ENCODE measurements around the gene LDHD. TPM values are rescaled to one million over a fixed set of nuclear protein-coding genes. Genes with fewer than 3 reads are reported as not detected.

LDHD gene
- total and polyA plus RNA-seq, 9 of the 15 experiments (the other 6 are each of a cell fraction or from before 2014, with no cell fraction given): 0.19 to 0.86 (median 0.54) TPM; not detected in 3

GRCh38 chr16:75064403-75065148, 52.0 kb downstream of the LDHD start:
- DNase-seq (ENCODE audit: extremely low read depth in 1 of 4, low spot score in 3 of 4): peak in 1 of 4 experiments; percentile 66
- H3K27ac ChIP-seq (ENCODE audit: extremely low read depth, low read depth, low read length): peak overlapping the region; percentile 73
- intact Hi-C loops (cut with micrococcal nuclease) (loop anchor here (2.0 kb wide), 2 partner anchors 46 to 62 kb away; no protein-coding TSS in a partner anchor), in situ Hi-C loops (cut with MboI) (no loop called here)
- 0 out of 2 replicates have a peak overlapping the region, but pooled peaks have one; percentile 8 for H3K4me3 ChIP-seq
- no TSS peak for BruUV-seq (replicated peaks)
- H3K4me2 ChIP-seq (ENCODE audit: insufficient read depth, low read length): peak overlapping the region; percentile 83
- no peaks in the 10 kb centered on the region for H3K36me3 ChIP-seq (ENCODE audit: control insufficient read depth, insufficient read depth, low read length)
- no peaks in the 10 kb centered on the region for H3K27me3 ChIP-seq (ENCODE audit: control insufficient read depth in 2 of 2, insufficient read depth in 2 of 2, low read length in 2 of 2)
- H2AFZ ChIP-seq (ENCODE audit: low read depth, low read length): peak overlapping the region; percentile 41
- peak overlapping the region; percentile 49 to 89 for H3K9ac ChIP-seq (ENCODE audit: insufficient read depth in 1 of 2, low read depth in 2 of 2, low read length in 2 of 2)
- ATAC-seq: peak; percentile 13
- no peaks in the 10 kb centered on the region for H3K9me3 ChIP-seq (replicated peaks; ENCODE audit: control insufficient read depth, insufficient read depth, low read depth, low read length)
- H3K4me1 ChIP-seq (replicated peaks in 1 of 2; ENCODE audit: control insufficient read depth in 2 of 2, insufficient read depth in 2 of 2, low read length in 2 of 2): peaks cover 51 to 89% of the 10 kb centered on the region in 2 experiments
- peaks cover 100% of the 10 kb centered on the region for H3K79me2 ChIP-seq (ENCODE audit: control insufficient read depth, insufficient read depth, low read length)
- FAIRE-seq: peak; percentile 11
- H3K9me1 ChIP-seq (ENCODE audit: control insufficient read depth, insufficient read depth, low read length): no peaks in the 10 kb centered on the region
- 15% methylated on average over 15 of the region's 15 CpGs for WGBS (ENCODE audit: insufficient coverage, low coverage, missing lambda C conversion rate)
- CTCF ChIA-PET (ENCODE audit: low intra/inter-chr PET ratio): no interaction called here
- H4K20me1 ChIP-seq (replicated peaks; ENCODE audit: control insufficient read depth, insufficient read depth, low read length): no peaks in the 10 kb centered on the region
- POLR2A ChIA-PET: interaction anchor here (0.5 to 5.1 kb wide), 5 partner anchors 8 to 27 kb away, joined by 3 to 25 read pairs (median 4); no protein-coding TSS in a partner anchor
- no peak for TF ChIP-seq BRF2 (IDR thresholded peaks at IDR 0.05; ENCODE audit: borderline replicate concordance, insufficient read depth, insufficient read length)
- TF ChIP-seq KDM1A (IDR thresholded peaks at IDR 0.05): peak in 1 of 2 experiments; percentile 6; a peak in 1 of 4 replicates
- no peak for TF ChIP-seq RHOXF2B (CRISPR knock-in tag; conservative IDR thresholded peaks at IDR 0.05)
- TF ChIP-seq ARHGAP35 (IDR thresholded peaks at IDR 0.05; ENCODE audit: partially characterized antibody): no peak
- TF ChIP-seq PHF8 (IDR thresholded peaks at IDR 0.05; ENCODE audit: borderline replicate concordance, low read length): no peak; the same call in 1 of the 2 replicates
- TF ChIP-seq TRIM24 (IDR thresholded peaks at IDR 0.05): no peak
- TF ChIP-seq, protein P1, sequence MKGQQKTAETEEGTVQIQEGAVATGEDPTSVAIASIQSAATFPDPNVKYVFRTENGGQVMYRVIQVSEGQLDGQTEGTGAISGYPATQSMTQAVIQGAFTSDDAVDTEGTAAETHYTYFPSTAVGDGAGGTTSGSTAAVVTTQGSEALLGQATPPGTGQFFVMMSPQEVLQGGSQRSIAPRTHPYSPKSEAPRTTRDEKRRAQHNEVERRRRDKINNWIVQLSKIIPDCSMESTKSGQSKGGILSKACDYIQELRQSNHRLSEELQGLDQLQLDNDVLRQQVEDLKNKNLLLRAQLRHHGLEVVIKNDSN (CRISPR knock-in tag; IDR thresholded peaks at IDR 0.05): 0 out of 2 replicates have a peak, but pooled peaks have one; percentile 7
- TF ChIP-seq SMARCB1 (IDR thresholded peaks at IDR 0.05; ENCODE audit: insufficient read length, low read depth): peak; percentile 43
- TF ChIP-seq RCOR1 (IDR thresholded peaks at IDR 0.05; ENCODE audit: borderline replicate concordance in 1 of 2, low read depth in 2 of 2, low read length in 2 of 2): peak in 1 of 2 experiments; percentile 66; a peak in 2 of 4 replicates
- TF ChIP-seq ZNF644 (tag; IDR thresholded peaks at IDR 0.05; ENCODE audit: low read depth): peak; percentile 39; the same call in 1 of the 2 replicates
- TF ChIP-seq ZNF134 (CRISPR knock-in tag; conservative IDR thresholded peaks at IDR 0.05): 0 out of 2 replicates have a peak, but pooled peaks have one; percentile 28
- TF ChIP-seq PTRF (tag; IDR thresholded peaks at IDR 0.05): no peak
- TF ChIP-seq, protein P2, sequence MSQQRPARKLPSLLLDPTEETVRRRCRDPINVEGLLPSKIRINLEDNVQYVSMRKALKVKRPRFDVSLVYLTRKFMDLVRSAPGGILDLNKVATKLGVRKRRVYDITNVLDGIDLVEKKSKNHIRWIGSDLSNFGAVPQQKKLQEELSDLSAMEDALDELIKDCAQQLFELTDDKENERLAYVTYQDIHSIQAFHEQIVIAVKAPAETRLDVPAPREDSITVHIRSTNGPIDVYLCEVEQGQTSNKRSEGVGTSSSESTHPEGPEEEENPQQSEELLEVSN (IDR thresholded peaks at IDR 0.05; ENCODE audit: borderline replicate concordance in 1 of 2, extremely low read depth in 1 of 2, insufficient read depth in 1 of 2, insufficient read length in 1 of 2, low read depth in 1 of 2, low read length in 1 of 2, poor library complexity in 1 of 2, severe bottlenecking in 1 of 2): peak in 1 of 2 experiments; percentile 3
- TF ChIP-seq MEIS2 (IDR thresholded peaks at IDR 0.05; ENCODE audit: partially characterized antibody): peak; percentile 72
- peak; percentile 38; the same call in 1 of the 2 replicates for TF ChIP-seq EP300 (IDR thresholded peaks at IDR 0.05; ENCODE audit: low read length)
- TF ChIP-seq MYNN (IDR thresholded peaks at IDR 0.05): 0 out of 2 replicates have a peak, but pooled peaks have one; percentile 0
- TF ChIP-seq MYNN (CRISPR knock-in tag; IDR thresholded peaks at IDR 0.05): no peak
- TF ChIP-seq TEAD4 (IDR thresholded peaks at IDR 0.05; ENCODE audit: low read length): peak; percentile 13; the same call in 1 of the 2 replicates
- no peak for TF ChIP-seq TEAD4 (CRISPR knock-in tag; IDR thresholded peaks at IDR 0.05; ENCODE audit: borderline replicate concordance)
- no peak for TF ChIP-seq PHB2 (IDR thresholded peaks at IDR 0.05; ENCODE audit: low read depth)
